Neural progenitor cell (in vitro differentiated cells): ENCODE data around the gene TSPAN14. TPM values are rescaled to one million over a fixed set of nuclear protein-coding genes. Genes with fewer than 3 reads are reported as not detected.

Experiments
- DNase-seq: peaks from one replicate; pipeline ENCODE4 v3.0.0-alpha.2; 2016; ENCODE audit warnings: low spot score
- H2AFZ ChIP-seq: fragments of 200-600 bp; sonication (generic); replicated peaks from 2 replicates; pipeline ENCODE4 v1.6.1; 2016; ENCODE audit warnings: antibody characterized with exemption
- H3F3A ChIP-seq: fragments of 200-600 bp; sonication (generic); 2 replicates; pipeline ENCODE4 v1.6.1; 2016; ENCODE audit warnings: antibody characterized with exemption, low read depth
- H3K27ac ChIP-seq: fragments of 200-600 bp; sonication (generic); 2 replicates; pipeline ENCODE4 v1.5.1; 2016; ENCODE audit warnings: mild to moderate bottlenecking
- H3K27me3 ChIP-seq: fragments of 200-600 bp; sonication (generic); 2 replicates; pipeline ENCODE4 v1.6.1; 2016; ENCODE audit warnings: mild to moderate bottlenecking, moderate library complexity
- H3K36me3 ChIP-seq: fragments of 200-600 bp; sonication (generic); 2 replicates; pipeline ENCODE4 v1.5.1; 2016
- H3K4me1 ChIP-seq: fragments of 200-600 bp; sonication (generic); 2 replicates; pipeline ENCODE4 v1.6.1; 2016; ENCODE audit warnings: mixed run types
- H3K4me2 ChIP-seq: fragments of 200-600 bp; sonication (generic); 2 replicates; pipeline ENCODE4 v1.6.1; 2016
- H3K4me3 ChIP-seq: fragments of 200-600 bp; sonication (generic); 2 replicates; pipeline ENCODE4 v1.5.1; 2016
- H3K79me2 ChIP-seq: fragments of 200-600 bp; sonication (generic); 2 replicates; pipeline ENCODE4 v1.6.1; 2016; ENCODE audit warnings: low read depth
- H3K9ac ChIP-seq: fragments of 200-600 bp; sonication (generic); 2 replicates; pipeline ENCODE4 v1.6.1; 2016
- H3K9me3 ChIP-seq: fragments of 200-600 bp; sonication (generic); 2 replicates; pipeline ENCODE4 v1.5.1; 2016; ENCODE audit warnings: low read depth
- H4K20me1 ChIP-seq: fragments of 200-600 bp; sonication (generic); 2 replicates; pipeline ENCODE4 v1.6.1; 2016; ENCODE audit warnings: low read depth
- H3K27ac Mint-ChIP-seq: 3 replicates; pipeline ENCODE4 v1.8.0; 2021; ENCODE audit warnings: mixed read lengths
- H3K27me3 Mint-ChIP-seq: 2 replicates; pipeline ENCODE4 v1.8.0; 2022; ENCODE audit warnings: low read depth, mild to moderate bottlenecking, inconsistent platforms, moderate library complexity, mixed read lengths; ENCODE audit not compliant: insufficient read depth
- H3K36me3 Mint-ChIP-seq: 3 replicates; pipeline ENCODE4 v1.8.0; 2021; ENCODE audit warnings: mixed read lengths
- H3K4me1 Mint-ChIP-seq: 3 replicates; pipeline ENCODE4 v1.8.0; 2021; ENCODE audit warnings: mixed read lengths
- H3K4me3 Mint-ChIP-seq: 3 replicates; pipeline ENCODE4 v1.8.0; 2021; ENCODE audit warnings: mild to moderate bottlenecking, moderate library complexity, mixed read lengths
- H3K9me3 Mint-ChIP-seq: 3 replicates; pipeline ENCODE4 v1.8.0; 2020; ENCODE audit warnings: mixed read lengths
- EZH2 ChIP-seq: fragments of 200-600 bp; sonication (generic); IDR thresholded peaks from 2 replicates; pipeline ENCODE4 v1.6.1; 2017; ENCODE audit warnings: antibody characterized with exemption, mild to moderate bottlenecking, moderate library complexity
- EZH2phosphoT487 ChIP-seq: fragments of 200-600 bp; sonication (generic); IDR thresholded peaks from 2 replicates; pipeline ENCODE4 v1.6.1; 2017; ENCODE audit warnings: antibody characterized with exemption
- total RNA-seq: library from RNA; depleted of rRNA; stranded (reverse); fragments of >200 nt; gene quantifications from 2 replicates; pipeline ENCODE4 v1.2.3, GENCODE V29; 2015; ENCODE audit warnings: low replicate concordance
- TF ChIP-seq, protein P1 (sequence below): fragments of 200-600 bp; sonication (generic); IDR thresholded peaks from 2 replicates; pipeline ENCODE4 v1.5.1; 2017; ENCODE audit warnings: antibody characterized with exemption, mild to moderate bottlenecking

Gene TSPAN14
- total RNA-seq, 1 donor from 2014 or later: 32.7 TPM

DNA sequence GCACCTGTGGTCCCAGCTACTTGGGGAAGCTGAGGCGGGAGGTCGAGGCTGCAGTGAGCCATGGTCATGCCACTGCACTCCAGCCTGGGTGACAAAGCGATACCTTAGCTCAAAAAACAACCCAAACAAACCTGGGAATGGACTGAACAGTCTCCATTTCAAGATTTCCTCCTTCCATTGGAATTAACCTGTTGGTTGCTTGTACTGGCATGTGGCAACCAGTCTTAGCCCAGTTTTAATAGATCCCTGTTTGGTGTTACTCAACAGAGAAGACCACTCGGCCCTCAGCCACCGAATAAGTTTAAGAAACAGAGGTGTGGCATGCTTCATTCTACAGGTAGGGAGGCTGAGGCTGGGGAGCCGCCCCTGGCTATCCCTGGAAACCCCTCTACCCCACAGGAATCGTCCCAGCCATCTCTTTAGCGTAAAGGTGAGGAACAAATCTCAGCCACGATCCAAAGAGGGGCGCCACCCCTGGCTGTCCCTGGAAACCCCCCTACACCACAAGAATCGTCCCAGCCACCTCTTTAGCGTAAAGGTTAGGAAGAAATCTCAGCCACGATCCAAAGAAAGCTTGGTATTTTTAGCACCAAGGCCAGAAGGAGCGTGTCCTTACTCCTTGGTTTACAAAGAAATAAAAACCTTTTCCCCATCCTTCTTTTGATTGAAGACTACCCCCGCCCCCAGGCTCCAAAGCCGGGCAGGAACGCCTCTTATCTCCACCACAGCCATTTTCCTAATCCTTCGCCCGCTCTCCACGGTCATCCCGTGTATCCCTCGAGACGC lies 861 bp upstream of the TSPAN14 start:
- H3F3A ChIP-seq: peaks cover 22% of the 10 kb centered on the region
- H3K9ac ChIP-seq: no peak overlapping the region
- TF ChIP-seq, protein P1, sequence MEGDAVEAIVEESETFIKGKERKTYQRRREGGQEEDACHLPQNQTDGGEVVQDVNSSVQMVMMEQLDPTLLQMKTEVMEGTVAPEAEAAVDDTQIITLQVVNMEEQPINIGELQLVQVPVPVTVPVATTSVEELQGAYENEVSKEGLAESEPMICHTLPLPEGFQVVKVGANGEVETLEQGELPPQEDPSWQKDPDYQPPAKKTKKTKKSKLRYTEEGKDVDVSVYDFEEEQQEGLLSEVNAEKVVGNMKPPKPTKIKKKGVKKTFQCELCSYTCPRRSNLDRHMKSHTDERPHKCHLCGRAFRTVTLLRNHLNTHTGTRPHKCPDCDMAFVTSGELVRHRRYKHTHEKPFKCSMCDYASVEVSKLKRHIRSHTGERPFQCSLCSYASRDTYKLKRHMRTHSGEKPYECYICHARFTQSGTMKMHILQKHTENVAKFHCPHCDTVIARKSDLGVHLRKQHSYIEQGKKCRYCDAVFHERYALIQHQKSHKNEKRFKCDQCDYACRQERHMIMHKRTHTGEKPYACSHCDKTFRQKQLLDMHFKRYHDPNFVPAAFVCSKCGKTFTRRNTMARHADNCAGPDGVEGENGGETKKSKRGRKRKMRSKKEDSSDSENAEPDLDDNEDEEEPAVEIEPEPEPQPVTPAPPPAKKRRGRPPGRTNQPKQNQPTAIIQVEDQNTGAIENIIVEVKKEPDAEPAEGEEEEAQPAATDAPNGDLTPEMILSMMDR: peak; percentile 43
- TF ChIP-seq EZH2phosphoT487 (no peak), EZH2 (no peak)
- peak overlapping the region; percentile 91 for H3K4me3 Mint-ChIP-seq
- no peaks in the 10 kb centered on the region for H3K36me3 Mint-ChIP-seq
- H3K4me3 ChIP-seq: peak overlapping the region; percentile 66
- H3K4me2 ChIP-seq: peak overlapping the region; percentile 67
- peak overlapping the region; percentile 85 for H3K27ac Mint-ChIP-seq
- peak overlapping the region; percentile 10 for H2AFZ ChIP-seq
- H3K27me3 Mint-ChIP-seq: peaks cover 12% of the 10 kb centered on the region
- peaks cover 39% of the 10 kb centered on the region for H3K79me2 ChIP-seq
- no peak for DNase-seq
- H3K27ac ChIP-seq: peak overlapping the region; percentile 79
- H4K20me1 ChIP-seq: peaks cover 37% of the 10 kb centered on the region
- H3K4me1 ChIP-seq: peaks cover 26% of the 10 kb centered on the region
- H3K4me1 Mint-ChIP-seq: peaks cover 31% of the 10 kb centered on the region
- no peaks in the 10 kb centered on the region for H3K9me3 ChIP-seq
- no peaks in the 10 kb centered on the region for H3K27me3 ChIP-seq
- no peaks in the 10 kb centered on the region for H3K9me3 Mint-ChIP-seq
- H3K36me3 ChIP-seq: no peaks in the 10 kb centered on the region

DNA sequence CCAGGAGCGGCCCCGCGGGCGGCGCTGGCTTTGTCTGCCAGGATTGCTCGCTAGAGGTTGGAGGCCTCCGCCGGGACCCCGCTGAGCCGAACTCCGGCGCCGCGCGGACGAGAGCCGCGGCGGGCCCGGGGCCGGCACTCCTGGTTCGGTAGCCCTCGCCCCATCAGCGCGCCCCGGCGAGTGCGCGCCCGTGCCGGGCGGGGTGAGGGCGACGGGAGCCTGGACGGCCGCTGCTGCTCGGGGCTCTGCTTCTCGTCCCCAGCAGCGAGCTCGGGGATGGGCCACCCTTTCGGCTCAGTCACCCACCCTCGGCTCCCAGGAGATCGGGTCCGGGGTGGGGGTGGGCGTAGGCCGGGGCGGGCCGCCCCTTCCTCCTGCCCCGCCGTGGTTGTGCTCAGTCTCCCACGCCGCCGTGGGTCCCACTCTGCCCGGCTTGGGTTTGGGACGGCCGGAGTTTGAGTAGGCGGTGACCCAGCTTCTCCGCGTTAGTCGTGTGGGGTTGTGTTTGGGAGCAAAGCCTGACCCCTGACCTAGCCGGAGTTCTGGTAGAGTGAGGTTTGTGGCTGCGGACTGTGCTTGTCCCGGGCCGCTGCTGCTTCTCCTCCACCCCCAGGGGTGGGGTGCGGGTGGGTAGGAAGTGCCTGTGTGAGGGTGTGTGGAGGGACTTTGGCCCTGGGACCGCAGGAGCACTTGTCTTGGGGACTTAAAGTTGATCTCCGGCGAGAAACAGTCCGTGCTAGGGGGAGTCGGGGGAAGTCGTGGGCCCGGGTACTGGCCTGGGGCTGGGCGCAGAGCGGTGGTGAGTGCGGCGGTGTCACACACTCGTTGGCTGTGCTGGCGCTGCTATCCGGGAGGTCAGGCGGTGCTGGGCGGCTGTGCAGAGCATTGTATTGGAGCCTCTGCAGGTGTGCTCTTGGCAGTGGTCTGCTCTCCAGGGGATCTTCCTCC lies 677 bp downstream of the TSPAN14 start:
- DNase-seq: peak; percentile 56
- H3K9me3 ChIP-seq: no peaks in the 10 kb centered on the region
- peaks cover 41% of the 10 kb centered on the region for H3K4me1 ChIP-seq
- peaks cover 33% of the 10 kb centered on the region for H3F3A ChIP-seq
- Mint-ChIP-seq H3K9me3 (no peaks in the 10 kb centered on the region), H3K27me3 (peaks cover 12% of the 10 kb centered on the region), H3K4me3 (peak overlapping the region; percentile 99), H3K4me1 (peaks cover 46% of the 10 kb centered on the region), H3K27ac (peak overlapping the region; percentile 99), H3K36me3 (no peaks in the 10 kb centered on the region)
- H3K36me3 ChIP-seq: no peaks in the 10 kb centered on the region
- H2AFZ ChIP-seq: peak overlapping the region; percentile 82
- peak overlapping the region; percentile 98 for H3K4me3 ChIP-seq
- peaks cover 54% of the 10 kb centered on the region for H3K79me2 ChIP-seq
- no peak for TF ChIP-seq EZH2phosphoT487
- TF ChIP-seq, protein P1: no peak
- TF ChIP-seq EZH2: peak; percentile 33
- H3K9ac ChIP-seq: peak overlapping the region; percentile 80
- peak overlapping the region; percentile 88 for H3K27ac ChIP-seq
- no peaks in the 10 kb centered on the region for H3K27me3 ChIP-seq
- peaks cover 52% of the 10 kb centered on the region for H4K20me1 ChIP-seq
- peak overlapping the region; percentile 100 for H3K4me2 ChIP-seq

DNA sequence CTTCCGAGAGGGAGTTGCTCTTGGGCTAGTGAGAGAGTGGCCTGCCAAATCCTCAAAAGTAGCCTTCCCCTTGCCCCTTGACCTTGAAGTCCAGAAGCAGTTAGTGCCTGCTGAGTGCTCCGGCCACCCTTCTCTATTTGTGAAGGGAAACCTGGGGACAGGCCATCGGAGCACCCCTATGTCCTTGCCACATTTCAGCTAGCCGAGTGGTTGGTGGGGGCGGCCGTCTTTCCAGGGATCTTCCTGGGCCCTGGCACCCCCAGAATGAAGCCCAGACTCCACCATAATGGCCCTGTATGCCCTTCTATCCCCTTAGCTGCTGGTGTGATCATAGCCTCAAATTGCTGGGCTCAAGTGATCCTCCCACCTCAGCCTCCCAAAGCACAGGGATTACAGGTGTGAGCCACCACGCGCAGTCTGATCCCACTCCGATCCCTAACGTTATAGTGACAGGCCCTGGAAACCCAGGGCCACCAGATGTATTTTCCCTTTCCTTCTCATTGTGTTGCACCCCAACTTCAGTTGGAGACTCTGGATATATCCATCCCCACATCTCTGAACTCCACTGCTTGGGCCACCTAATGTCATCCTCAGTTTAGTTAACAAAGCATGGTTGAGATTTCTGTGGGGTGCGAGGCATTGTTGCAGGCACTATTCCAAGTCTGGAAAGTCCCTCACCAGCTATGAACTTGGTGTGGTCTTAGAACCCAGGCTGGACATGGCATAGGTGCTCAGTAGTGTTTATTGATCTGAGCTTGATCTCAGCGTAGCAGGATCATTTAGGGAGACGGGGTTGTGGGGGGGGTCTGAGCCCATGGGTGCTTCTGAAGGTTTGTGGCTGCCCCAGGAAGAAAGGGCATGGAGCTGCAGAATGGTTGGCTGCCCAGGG lies 1.6 kb downstream of the TSPAN14 start:
- H3K4me3 ChIP-seq: peak overlapping the region; percentile 98
- H3K36me3 ChIP-seq: no peaks in the 10 kb centered on the region
- H3K9ac ChIP-seq: no peak overlapping the region
- H3K9me3 ChIP-seq: no peaks in the 10 kb centered on the region
- TF ChIP-seq EZH2phosphoT487 (no peak), EZH2 (no peak)
- TF ChIP-seq, protein P1: no peak
- Mint-ChIP-seq H3K27ac (peak overlapping the region; percentile 99), H3K4me3 (peak overlapping the region; percentile 99), H3K9me3 (no peaks in the 10 kb centered on the region), H3K4me1 (peaks cover 55% of the 10 kb centered on the region), H3K36me3 (no peaks in the 10 kb centered on the region), H3K27me3 (peaks cover 14% of the 10 kb centered on the region)
- no peaks in the 10 kb centered on the region for H3K27me3 ChIP-seq
- DNase-seq: no peak
- peaks cover 62% of the 10 kb centered on the region for H4K20me1 ChIP-seq
- no peak overlapping the region for H2AFZ ChIP-seq
- peaks cover 50% of the 10 kb centered on the region for H3K4me1 ChIP-seq
- H3K27ac ChIP-seq: no peak overlapping the region
- H3F3A ChIP-seq: peaks cover 33% of the 10 kb centered on the region
- H3K4me2 ChIP-seq: peak overlapping the region; percentile 100
- H3K79me2 ChIP-seq: peaks cover 63% of the 10 kb centered on the region
